Dedifferentiated amniotic fluid mesenchymal stem cell (primary cell): ENCODE results near the gene ZHX3.
"Not testable (repeated sequence)": the region's sequence is repeated elsewhere in the genome, so short reads cannot be mapped to it uniquely, and the experiment has no call there.

Experiments
- DNase-seq: peaks from one replicate; pipeline ENCODE4 v3.0.0-alpha.2; 2016; ENCODE audit errors: extremely low spot score

Gene ZHX3

GRCh38 chr20:41135187-41135887 lies 182.2 kb downstream of the ZHX3 start:
- no peak for DNase-seq

GRCh38 chr20:41134362-41135186 lies 183.0 kb downstream of the ZHX3 start:
- no peak for DNase-seq

GRCh38 chr20:41133709-41134361 lies 183.7 kb downstream of the ZHX3 start:
- no peak for DNase-seq

GRCh38 chr20:41132388-41132775 lies 185.1 kb downstream of the ZHX3 start:
- not testable (repeated sequence) for DNase-seq

- DNase-seq = no peak
Measured at GRCh38 chr20:41131594-41132387, 185.7 kb downstream of the ZHX3 start.
